ENCODE results near the gene PRKCE. TPM values are rescaled to one million over a fixed set of nuclear protein-coding genes. Genes with fewer than 3 reads are reported as not detected.

The PRKCE gene
- total and polyA plus RNA-seq, 2 of the 8 experiments (the other 6 are each of a cell fraction or from before 2014, with no cell fraction given) = 0.54 to 2.1 TPM

DNA sequence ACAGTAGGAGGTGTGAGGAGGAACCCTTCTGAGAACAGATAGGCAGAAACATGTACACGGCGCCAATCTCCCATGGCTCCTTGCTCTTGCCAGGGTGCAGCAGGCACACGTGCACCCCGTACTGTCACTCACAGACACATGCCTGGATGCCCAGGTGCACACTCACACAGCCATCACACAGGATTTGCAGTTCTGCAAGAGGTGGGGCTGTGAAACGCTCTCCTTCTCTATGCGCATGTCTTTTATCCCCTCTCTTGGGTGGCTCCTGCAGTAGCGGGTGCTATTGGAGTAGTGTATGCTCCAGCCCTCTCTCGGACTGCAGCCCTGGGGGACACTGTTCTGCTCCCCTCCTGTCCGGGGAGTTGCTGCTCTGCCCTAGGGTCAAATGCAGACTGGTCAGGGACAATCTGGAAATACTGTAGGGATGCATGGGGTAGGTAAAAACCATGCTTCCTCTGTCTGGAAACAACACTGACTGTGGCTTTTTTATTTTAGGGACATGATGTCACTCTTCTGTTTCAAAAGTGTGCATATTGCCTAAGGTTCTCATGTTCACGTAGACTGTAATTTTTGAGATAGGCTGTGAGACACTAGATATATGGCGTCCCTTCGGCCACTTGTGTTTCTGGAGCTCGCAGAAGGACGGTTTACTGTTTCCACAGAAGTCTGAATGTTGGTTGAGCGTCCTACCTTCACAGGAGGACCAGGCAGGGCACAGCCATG is 118.5 kb downstream of the PRKCE start:
- no peak overlapping the region for H2BK120ac ChIP-seq (replicated peaks; ENCODE audit: low read depth, low read length)
- CTCF ChIA-PET (ENCODE audit: partially characterized antibody) = interaction anchor here (0.8 to 1.3 kb wide), 3 partner anchors 9 to 166 kb away, joined by 3 read pairs; no protein-coding TSS in a partner anchor
- no peak for DNase-seq (ENCODE audit: low read depth in 1 of 2, low spot score in 2 of 2)
- no peak overlapping the region for H3K14ac ChIP-seq (ENCODE audit: insufficient read length)
- no peak overlapping the region for H3K27ac ChIP-seq (ENCODE audit: low read depth, low read length)
- POLR2A ChIA-PET (ENCODE audit: partially characterized antibody) = interaction anchor here (0.6 kb wide), 1 partner anchor 37 kb away, joined by 4 read pairs; no protein-coding TSS in a partner anchor
- H3K9ac ChIP-seq (replicated peaks in 1 of 4; ENCODE audit: extremely low read depth in 1 of 4, low read depth in 3 of 4, low read length in 3 of 4) = no peak overlapping the region
- no peak overlapping the region for H3K56ac ChIP-seq (replicated peaks; ENCODE audit: insufficient read length, low read depth, low read length)
- H2AFZ ChIP-seq (ENCODE audit: low read length) = no peak overlapping the region
- no peak overlapping the region for H3K18ac ChIP-seq (ENCODE audit: extremely low read depth, low read length)
- FAIRE-seq = no peak
- no peaks in the 10 kb centered on the region; a peak in 1 of 7 replicates for H3K27me3 ChIP-seq (replicated peaks in 1 of 4; ENCODE audit: control insufficient read depth in 3 of 4, extremely low read depth in 1 of 4, insufficient read depth in 3 of 4, low read length in 3 of 4)
- H4K8ac ChIP-seq (ENCODE audit: extremely low read depth, insufficient read depth, low read length) = no peak overlapping the region
- H3K79me2 ChIP-seq (ENCODE audit: control insufficient read depth in 1 of 2, insufficient read depth in 2 of 2, low read length in 2 of 2) = no peaks in the 10 kb centered on the region
- H2BK15ac ChIP-seq (ENCODE audit: low read length) = no peak overlapping the region
- H2BK20ac ChIP-seq (ENCODE audit: low read length) = no peak overlapping the region
- H3K79me1 ChIP-seq (ENCODE audit: low read depth, low read length) = no peaks in the 10 kb centered on the region
- WGBS, 2 experiments (ENCODE audit: extremely low coverage in 1 of 2, insufficient coverage in 1 of 2, insufficient read length in 1 of 2, insufficient replicate concordance in 2 of 2, low coverage in 1 of 2, low lambda C conversion rate in 2 of 2, missing lambda C conversion rate in 1 of 2) = 95% methylated on average over 15 of the region's 15 CpGs; no CpG with 5 or more reads in 1 of the 2 experiments
- no peak overlapping the region for H3K4me3 ChIP-seq (ENCODE audit: extremely low read depth in 1 of 4, insufficient read depth in 2 of 4, low read depth in 3 of 4, low read length in 4 of 4)
- no peak overlapping the region for H4K91ac ChIP-seq (replicated peaks; ENCODE audit: insufficient read length, low read length)
- H2AK5ac ChIP-seq (ENCODE audit: low read depth, low read length) = no peak overlapping the region
- H3K4ac ChIP-seq (replicated peaks; ENCODE audit: insufficient read length, low read depth, low read length) = no peak overlapping the region
- H4K5ac ChIP-seq (ENCODE audit: insufficient read length, low read depth, low read length) = no peak overlapping the region
- H2BK12ac ChIP-seq (ENCODE audit: low read depth, low read length) = no peak overlapping the region
- peaks cover 0 to 3% (median 0%) of the 10 kb centered on the region in 4 experiments; a peak in 1 of 7 replicates for H3K4me1 ChIP-seq (replicated peaks in 1 of 4; ENCODE audit: control insufficient read depth in 3 of 4, insufficient read depth in 4 of 4, low read length in 3 of 4)
- no peaks in the 10 kb centered on the region for H4K20me1 ChIP-seq (replicated peaks in 1 of 2; ENCODE audit: control insufficient read depth in 1 of 2, insufficient read depth in 2 of 2, low read length in 2 of 2)
- no peak overlapping the region for H3K23ac ChIP-seq (ENCODE audit: insufficient read length)
- H3K36me3 ChIP-seq (ENCODE audit: control insufficient read depth in 2 of 4, insufficient read depth in 4 of 4, low read length in 3 of 4) = no peaks in the 10 kb centered on the region
- no peaks in the 10 kb centered on the region for H3K9me3 ChIP-seq (ENCODE audit: insufficient read depth in 2 of 2, low read depth in 1 of 2, low read length in 1 of 2)
- no peak overlapping the region for H3K4me2 ChIP-seq (ENCODE audit: insufficient read depth in 1 of 2, low read depth in 2 of 2, low read length in 2 of 2)
- H2BK5ac ChIP-seq (ENCODE audit: low read depth, low read length) = no peak overlapping the region
- H3K23me2 ChIP-seq (ENCODE audit: low read depth, low read length) = no peaks in the 10 kb centered on the region
- no peak for TF ChIP-seq PHF8 (conservative IDR thresholded peaks at IDR 0.05; ENCODE audit: low read depth, low read length)
- no peak for TF ChIP-seq JUND (IDR thresholded peaks at IDR 0.05; ENCODE audit: low read length)
- TF ChIP-seq BACH1 (IDR thresholded peaks at IDR 0.05; ENCODE audit: low read length) = no peak
- no peak for TF ChIP-seq ZNF274 (IDR thresholded peaks at IDR 0.05; ENCODE audit: borderline replicate concordance, extremely low read depth, low read length)
- no peak for TF ChIP-seq RFX5 (IDR thresholded peaks at IDR 0.05; ENCODE audit: borderline replicate concordance, low read depth, low read length)
- TF ChIP-seq TCF12 (IDR thresholded peaks at IDR 0.05; ENCODE audit: low read depth, low read length) = no peak
